SK-N-SH (cell line): Measurements from ENCODE around the gene SLC10A6. TPM values are rescaled to one million over a fixed set of nuclear protein-coding genes. Genes with fewer than 3 reads are reported as not detected.

Experiments
- CTCF ChIA-PET: fragments of 300-600, 350-600 bp; formaldehyde crosslinking; extraction: SDS; loops from one replicate; lab custom pipeline; 2021; lab: Yijun Ruan, JAX
- POLR2A ChIA-PET: fragments of 350-600 bp; sonication (Branson Sonifier 250); formaldehyde crosslinking; extraction: SDS; loops from one replicate; lab custom pipeline; 2020; ENCODE audit warnings: antibody characterized with exemption, inconsistent platforms; lab: Yijun Ruan, JAX
- DNase-seq: peaks from one replicate; pipeline ENCODE4 v3.0.0; 2012
- H2AFZ ChIP-seq: fragments of 200-600 bp; sonication (generic); 2 replicates; pipeline ENCODE4 v1.8.1; 2016; ENCODE audit warnings: antibody characterized with exemption, mild to moderate bottlenecking, low read depth
- H3F3A ChIP-seq: fragments of 200-600 bp; sonication (generic); replicated peaks from 2 replicates; pipeline ENCODE3; 2016; ENCODE audit warnings: antibody characterized with exemption, mild to moderate bottlenecking; ENCODE audit not compliant: insufficient read depth
- H3K27ac ChIP-seq, 2 experiments: fragments of 200-500 bp in 1 of 2; fragments of 200-600 bp in 1 of 2; sonication (Bioruptor generic) in 1 of 2; sonication (generic), shearing (Covaris generic) in 1 of 2; 2 replicates each; pipeline versions ENCODE4 v1.5.1 to v1.6.1; 2014 to 2016; ENCODE audit warnings: low read depth in 2 of 2, inconsistent platforms in 1 of 2, low read length in 1 of 2, mild to moderate bottlenecking in 1 of 2, mixed read lengths in 1 of 2
- H3K27me3 ChIP-seq: fragments of 200-600 bp; sonication (generic), shearing (Covaris generic); 2 replicates; pipeline ENCODE4 v1.6.1; 2016; ENCODE audit warnings: mixed run types; ENCODE audit not compliant: insufficient read depth
- H3K36me3 ChIP-seq, 2 experiments: fragments of 200-500 bp in 1 of 2; fragments of 200-600 bp in 1 of 2; sonication (Bioruptor generic) in 1 of 2; sonication (generic) in 1 of 2; replicated peaks in 1 of 2; 2 replicates each; pipeline versions ENCODE3 to v1.5.1; 2014 to 2016; ENCODE audit warnings: low read length in 1 of 2, mild to moderate bottlenecking in 1 of 2; ENCODE audit not compliant: insufficient read depth in 2 of 2, control insufficient read depth in 1 of 2
- H3K4me1 ChIP-seq, 2 experiments: fragments of 200-500 bp in 1 of 2; fragments of 200-600 bp in 1 of 2; sonication (Bioruptor generic) in 1 of 2; sonication (generic), shearing (Covaris generic) in 1 of 2; 2 replicates each; pipeline versions ENCODE4 v1.5.1 to v1.6.1; 2014 to 2016; ENCODE audit warnings: low read depth in 1 of 2, low read length in 1 of 2, mixed run types in 1 of 2; ENCODE audit not compliant: insufficient read depth in 2 of 2, control insufficient read depth in 1 of 2
- H3K4me2 ChIP-seq: fragments of 200-600 bp; sonication (generic), shearing (Covaris generic); 2 replicates; pipeline ENCODE4 v1.6.1; 2017; ENCODE audit warnings: mixed run types
- H3K4me3 ChIP-seq, 2 experiments: fragments of 200-500 bp in 1 of 2; fragments of 200-600 bp in 1 of 2; sonication (Bioruptor generic) in 1 of 2; sonication (generic), shearing (Covaris generic) in 1 of 2; 2 replicates each; pipeline versions ENCODE4 v1.5.1 to v1.8.1; 2014 to 2016; ENCODE audit warnings: low read depth in 2 of 2, inconsistent platforms in 1 of 2, low read length in 1 of 2, mild to moderate bottlenecking in 1 of 2, mixed read lengths in 1 of 2, moderate library complexity in 1 of 2
- H3K79me2 ChIP-seq: fragments of 200-600 bp; sonication (generic); 2 replicates; pipeline ENCODE4 v1.8.1; 2017; ENCODE audit warnings: mild to moderate bottlenecking; ENCODE audit not compliant: insufficient read depth
- H3K9ac ChIP-seq: fragments of 200-600 bp; sonication (generic); 2 replicates; pipeline ENCODE4 v1.6.1; 2017; ENCODE audit warnings: mixed run types
- H3K9me2 ChIP-seq: fragments of 200-600 bp; sonication (generic); 2 replicates; pipeline ENCODE4 v1.6.1; 2017; ENCODE audit warnings: mixed run types
- H3K9me3 ChIP-seq: fragments of 200-600 bp; sonication (generic); 2 replicates; pipeline ENCODE4 v1.6.1; 2017; ENCODE audit warnings: mixed run types, mild to moderate bottlenecking, moderate library complexity
- H4K20me1 ChIP-seq: fragments of 200-600 bp; sonication (generic); 2 replicates; pipeline ENCODE4 v1.6.1; 2017; ENCODE audit warnings: mild to moderate bottlenecking, mixed run types; ENCODE audit not compliant: insufficient read depth
- CHD2 ChIP-seq: fragments of 150-350 bp; IDR thresholded peaks from 2 replicates; pipeline ENCODE4 v1.6.1; 2018; ENCODE audit warnings: low read length; ENCODE audit not compliant: partially characterized antibody
- ELF1 ChIP-seq: IDR thresholded peaks from 2 replicates; pipeline ENCODE4 v1.4.0; 2012
- FOSL2 ChIP-seq: IDR thresholded peaks from 2 replicates; pipeline ENCODE4 v1.4.0; 2012; ENCODE audit warnings: low read depth, mild to moderate bottlenecking, moderate library complexity, borderline replicate concordance
- FOXJ3 ChIP-seq: sonication (generic); formaldehyde crosslinking; IDR thresholded peaks from 2 replicates; pipeline ENCODE4 v1.5.1; 2020; ENCODE audit warnings: mild to moderate bottlenecking, missing genetic modification reagents
- FOXM1 ChIP-seq: IDR thresholded peaks from 2 replicates; pipeline ENCODE4 v1.4.0; 2012; ENCODE audit warnings: low read depth, mild to moderate bottlenecking
- GABPA ChIP-seq: IDR thresholded peaks from 2 replicates; pipeline ENCODE4 v1.4.0; 2012; ENCODE audit warnings: low read depth, mild to moderate bottlenecking
- GATA2 ChIP-seq: sonication (generic); formaldehyde crosslinking; IDR thresholded peaks from 2 replicates; pipeline ENCODE4 v1.5.0; 2020; ENCODE audit warnings: mild to moderate bottlenecking, missing genetic modification reagents
- IRF3 ChIP-seq: fragments of 150-350 bp; IDR thresholded peaks from 2 replicates; pipeline ENCODE4 v1.6.1; 2016; ENCODE audit warnings: mild to moderate bottlenecking, low read depth, low read length
- MEF2A ChIP-seq: IDR thresholded peaks from 2 replicates; pipeline ENCODE4 v1.4.0; 2012; ENCODE audit warnings: low read depth, borderline replicate concordance
- NRF1 ChIP-seq: IDR thresholded peaks from 2 replicates; pipeline ENCODE4 v1.6.1; 2012; ENCODE audit warnings: low read depth, mild to moderate bottlenecking, low read length
- POLR2AphosphoS5 ChIP-seq: IDR thresholded peaks from 2 replicates; pipeline ENCODE4 v1.6.1; 2012; ENCODE audit warnings: low read depth, low read length
- RAD21 ChIP-seq: IDR thresholded peaks from 2 replicates; pipeline ENCODE4 v1.6.1; 2012; ENCODE audit warnings: mild to moderate bottlenecking, low read length
- RCOR1 ChIP-seq: fragments of 150-350 bp; IDR thresholded peaks from 2 replicates; pipeline ENCODE4 v1.6.1; 2017; ENCODE audit warnings: antibody characterized with exemption, low read length
- REST ChIP-seq: IDR thresholded peaks from 2 replicates; pipeline ENCODE4 v1.6.1; 2012; ENCODE audit warnings: mild to moderate bottlenecking, low read depth, low read length, moderate library complexity
- RXRA ChIP-seq: IDR thresholded peaks from 2 replicates; pipeline ENCODE4 v1.4.0; 2012; ENCODE audit warnings: low read depth, mild to moderate bottlenecking, borderline replicate concordance
- TEAD4 ChIP-seq: IDR thresholded peaks from 2 replicates; pipeline ENCODE4 v1.4.0; 2012; ENCODE audit warnings: mild to moderate bottlenecking, borderline replicate concordance; ENCODE audit not compliant: insufficient read depth
- USF2 ChIP-seq: fragments of 150-350 bp; IDR thresholded peaks from 2 replicates; pipeline ENCODE4 v1.6.1; 2017; ENCODE audit warnings: antibody characterized with exemption, low read length, low read depth, borderline replicate concordance
- ZBTB33 ChIP-seq: IDR thresholded peaks from 2 replicates; pipeline ENCODE4 v1.4.0; 2012; ENCODE audit warnings: low read depth, borderline replicate concordance
- WGBS: methylation state at CpG from one replicate; pipeline ENCODE4 v1.1.6; 2017; ENCODE audit warnings: low lambda C conversion rate; 5-methylcytosine and 5-hydroxymethylcytosine counted together
- polyA plus RNA-seq, 3 experiments: library from polyadenylated mRNA; depleted of rRNA; stranded (reverse); fragments of >200 nt; gene quantifications; 2 replicates each; pipeline ENCODE4 v1.2.3, GENCODE V29; 2012

Gene SLC10A6
- polyA plus RNA-seq, 1 of the 3 experiments (the other 2 are of a cell fraction) = not detected

- TF ChIP-seq REST (no peak), IRF3 (no peak), GABPA (no peak), TEAD4 (no peak), USF2 (no peak), GATA2 (CRISPR knock-in tag) (no peak), MEF2A (no peak)
- TF ChIP-seq, all 33 proteins: peak for 0
Measured at GRCh38 chr4:86840858-86841257, 8.3 kb downstream of the SLC10A6 start (continued).

- no peaks in the 10 kb centered on the region for H4K20me1 ChIP-seq
- no peak for TF ChIP-seq FOSL2
- no peak for TF ChIP-seq TEAD4
- no peak for TF ChIP-seq RXRA
- no peak for TF ChIP-seq RCOR1
- no peak for TF ChIP-seq FOXJ3 (CRISPR knock-in tag)
- TF ChIP-seq RAD21 = no peak
- TF ChIP-seq REST = no peak
- no peak for TF ChIP-seq CHD2
- TF ChIP-seq ZBTB33 = no peak
- no peak for TF ChIP-seq POLR2AphosphoS5
- no peak for TF ChIP-seq FOXM1
- TF ChIP-seq ELF1 = no peak
- TF ChIP-seq NRF1 = no peak
- H3K4me2 ChIP-seq = no peak overlapping the region
- ChIA-PET CTCF (no interaction called here), POLR2A (no interaction called here)
- H3K27ac ChIP-seq = no peak overlapping the region
- 79% methylated on average over 5 of the region's 5 CpGs for WGBS
- no peak for DNase-seq
- no peak overlapping the region for H3K9ac ChIP-seq
- no peaks in the 10 kb centered on the region for H3K36me3 ChIP-seq
- no peaks in the 10 kb centered on the region for H3F3A ChIP-seq
- no peaks in the 10 kb centered on the region for H3K9me3 ChIP-seq
- H3K79me2 ChIP-seq = no peaks in the 10 kb centered on the region
- no peaks in the 10 kb centered on the region for H3K27me3 ChIP-seq
- H3K4me3 ChIP-seq = no peak overlapping the region
- no peak overlapping the region for H2AFZ ChIP-seq
- no peaks in the 10 kb centered on the region for H3K4me1 ChIP-seq
- no peaks in the 10 kb centered on the region for H3K9me2 ChIP-seq
Measured at GRCh38 chr4:86837691-86838503, 11.3 kb downstream of the SLC10A6 start.
